H1 (cell line): ENCODE data around the gene GNG11. TPM values are rescaled to one million over a fixed set of nuclear protein-coding genes. Genes with fewer than 3 reads are reported as not detected.

Source experiments
- CEBPB ChIP-seq: IDR thresholded peaks from 2 replicates; pipeline ENCODE4 v1.6.1; 2012; ENCODE audit warnings: low read depth, low read length
- GTF2F1 ChIP-seq: IDR thresholded peaks from 2 replicates; pipeline ENCODE4 v1.6.1; 2012; ENCODE audit warnings: low read depth, low read length, improper control_type of control experiment, borderline replicate concordance
- POLR2A ChIP-seq, 2 experiments: IDR thresholded peaks; 1 replicate in 1 of 2; 2 replicates in 1 of 2; pipeline ENCODE4 v1.6.1; 2011; ENCODE audit warnings: low read depth in 2 of 2, low read length in 2 of 2, mild to moderate bottlenecking in 2 of 2; ENCODE audit errors: control extremely low read depth in 1 of 2
- RXRA ChIP-seq: IDR thresholded peaks from 2 replicates; pipeline ENCODE4 v1.6.1; 2011; ENCODE audit warnings: low read depth, mild to moderate bottlenecking, low read length, moderate library complexity; ENCODE audit not compliant: insufficient read depth
- SP1 ChIP-seq: IDR thresholded peaks from 2 replicates; pipeline ENCODE4 v1.6.1; 2011; ENCODE audit warnings: low read depth, low read length
- polyA plus RNA-seq, 7 experiments: library from polyadenylated mRNA; depleted of rRNA in 3 of 7; stranded (reverse) in 5 of 7; unstranded in 2 of 7; fragments of >200 nt in 5 of 7; fragments of 200-250 nt in 2 of 7; gene quantifications; 1 replicate in 5 of 7; 2 replicates in 1 of 7; 4 replicates in 1 of 7; pipeline versions ENCODE4 v1.2.1 to v1.2.3, GENCODE V29; 2011 to 2013; ENCODE audit warnings: missing spikeins in 2 of 7, mixed read lengths in 2 of 7
- total RNA-seq: library from RNA; stranded (reverse); fragmentation: NEBNext Ultra II Directional; extraction: Animal tissue kit (Norgen Biotek cat#: 25700); gene quantifications from 2 replicates; pipeline ENCODE4 v1.2.1, GENCODE V29; 2021

GNG11 gene
- total and polyA plus RNA-seq, 2 of the 8 experiments (the other 6 are each of a cell fraction or from before 2014, with no cell fraction given) = 0.38 to 1.3 TPM

DNA sequence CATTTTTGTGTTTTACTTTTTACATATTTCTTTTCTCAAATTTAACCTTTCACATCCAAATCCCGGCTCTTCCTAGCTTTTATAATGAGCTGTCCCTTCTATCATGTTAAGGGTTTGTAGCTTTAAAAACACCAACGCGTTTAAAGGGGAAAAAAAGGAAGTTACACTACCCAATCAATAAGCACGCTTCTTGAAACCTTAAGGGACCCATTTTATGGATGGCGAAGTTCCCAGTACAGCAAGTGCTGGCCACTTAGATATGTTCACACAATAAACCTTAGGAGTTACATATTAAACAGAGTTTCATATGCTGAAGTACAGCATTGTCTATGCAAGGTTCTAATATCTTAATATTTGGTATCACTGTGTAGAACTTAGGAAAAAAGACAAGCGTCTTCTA lies 1.8 kb downstream of the GNG11 start (continued):
- no peak for TF ChIP-seq RXRA
- TF ChIP-seq CEBPB = no peak
- no peak for TF ChIP-seq POLR2A (IDR thresholded peaks at IDR 0.05; ENCODE audit: control extremely low read depth in 1 of 2, low read depth in 2 of 2, low read length in 2 of 2)
- TF ChIP-seq SP1 = no peak
- no peak for TF ChIP-seq GTF2F1
